Renal cortical epithelial cell (primary cell): ENCODE data around the gene SH3GL2. TPM values are rescaled to one million over a fixed set of nuclear protein-coding genes. Genes with fewer than 3 reads are reported as not detected.
"Not testable (repeated sequence)": the region's sequence is repeated elsewhere in the genome, so short reads cannot be mapped to it uniquely, and the experiment has no call there.

Experiments
- DNase-seq: peaks from one replicate; pipeline ENCODE4 v3.0.0-alpha.2; 2011; ENCODE audit warnings: low read depth
- total RNA-seq: library from RNA; depleted of rRNA; stranded (reverse); fragments of >200 nt; gene quantifications from 2 replicates; pipeline ENCODE4 v1.2.3, GENCODE V29; 2014

The SH3GL2 gene
- total RNA-seq, 1 donor from 2014 or later, result 0.25 TPM

DNA sequence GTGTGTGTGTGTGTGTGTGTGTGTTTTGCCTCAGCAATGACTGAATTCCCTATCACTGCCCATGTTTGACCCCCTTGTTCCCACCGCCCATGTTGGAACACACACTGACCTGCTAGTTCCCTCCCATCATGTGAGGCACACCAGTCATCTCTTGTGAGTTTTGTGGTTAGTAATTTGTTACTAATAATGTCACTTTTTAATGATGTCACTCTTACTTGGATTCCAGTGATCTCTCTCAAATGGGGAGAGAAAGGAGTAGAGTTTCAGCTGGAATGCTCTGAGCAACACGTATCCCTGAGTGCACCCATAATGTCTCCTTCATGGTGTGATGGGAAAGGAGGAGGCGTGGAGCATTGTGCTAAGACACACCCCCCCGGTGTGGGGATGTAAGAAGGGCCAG, 172.6 kb downstream of the SH3GL2 start:
- DNase-seq, result peak; percentile 19

DNA sequence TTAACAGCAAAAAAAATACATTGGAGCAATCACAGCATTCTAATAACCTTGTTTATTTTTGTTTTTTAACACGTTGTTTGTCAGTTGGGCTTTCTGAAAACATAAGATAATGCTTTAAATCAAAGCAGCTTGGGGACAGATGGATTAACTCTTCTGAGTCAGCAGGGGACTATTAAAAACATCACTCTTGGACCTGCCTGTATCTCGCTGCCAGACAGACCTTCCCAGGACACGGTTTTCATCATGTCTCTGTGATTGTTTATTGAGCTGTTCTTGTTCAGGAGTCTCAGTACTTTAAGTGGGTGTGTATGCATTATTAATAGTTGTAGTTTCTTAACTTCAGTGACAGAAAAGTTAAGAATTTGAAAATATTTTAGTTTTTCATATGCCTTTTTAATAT, 173.2 kb downstream of the SH3GL2 start:
- DNase-seq, result no peak

- DNase-seq, result peak; percentile 40
These were observed 178.9 kb downstream of the SH3GL2 start for GRCh38 chr9:17757816-17758215.

- no peak for DNase-seq
These were observed 181.4 kb downstream of the SH3GL2 start for GRCh38 chr9:17760250-17760649.

DNA sequence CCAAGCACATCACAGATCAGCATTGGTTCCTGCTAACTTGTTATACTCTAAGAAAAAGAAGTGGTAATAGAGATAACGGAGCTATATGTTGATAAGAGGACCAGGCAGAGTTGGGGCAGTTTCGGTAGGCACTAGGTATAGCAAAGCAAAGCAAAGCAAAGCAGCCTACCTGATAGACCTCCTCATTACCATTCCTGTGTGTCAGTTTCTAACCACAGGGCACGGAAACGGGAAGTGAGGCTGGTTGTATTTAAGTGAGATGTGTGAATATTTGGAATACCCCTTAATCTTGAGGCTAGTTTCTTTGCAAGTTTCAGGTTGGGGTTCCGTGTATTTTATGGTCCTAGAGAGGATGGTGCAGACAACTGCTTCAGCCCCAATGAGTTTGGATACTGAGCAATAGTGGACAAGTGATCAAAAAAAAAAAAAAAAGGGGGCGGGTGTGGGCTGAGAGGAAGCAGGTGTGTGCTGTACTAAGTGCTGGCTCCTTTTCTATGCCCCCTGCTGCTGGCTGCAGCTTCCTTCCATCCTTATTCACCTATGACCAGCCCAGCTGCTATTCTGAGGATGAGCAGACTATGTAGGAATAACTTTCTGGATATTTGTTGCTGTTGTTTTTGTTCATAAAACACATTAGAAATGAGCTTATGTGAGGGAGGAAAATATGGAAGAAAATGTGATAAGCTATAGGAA, 183.3 kb downstream of the SH3GL2 start:
- no peak for DNase-seq

GRCh38 chr9:17764306-17764705, 185.4 kb downstream of the SH3GL2 start:
- DNase-seq, result no peak

DNA sequence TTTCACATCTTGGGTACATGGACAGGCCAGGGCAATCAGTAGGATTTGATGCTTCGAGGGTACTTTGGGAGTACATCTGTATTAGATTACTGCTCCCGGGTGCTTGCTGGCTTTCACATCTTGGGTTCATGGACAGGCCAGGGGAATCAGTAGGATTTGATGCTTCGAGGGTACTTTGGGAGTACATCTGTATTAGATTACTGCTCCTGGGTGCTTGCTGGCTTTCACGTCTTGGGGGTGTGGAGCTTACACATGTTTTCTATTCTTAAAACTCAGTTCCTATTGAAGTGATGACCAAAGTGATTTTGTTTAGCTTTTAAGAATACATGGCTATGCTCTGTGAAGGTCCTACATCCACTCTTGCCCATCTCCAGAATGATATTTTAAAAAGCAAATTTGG, 186.3 kb downstream of the SH3GL2 start:
- DNase-seq, result not testable (repeated sequence)

DNA sequence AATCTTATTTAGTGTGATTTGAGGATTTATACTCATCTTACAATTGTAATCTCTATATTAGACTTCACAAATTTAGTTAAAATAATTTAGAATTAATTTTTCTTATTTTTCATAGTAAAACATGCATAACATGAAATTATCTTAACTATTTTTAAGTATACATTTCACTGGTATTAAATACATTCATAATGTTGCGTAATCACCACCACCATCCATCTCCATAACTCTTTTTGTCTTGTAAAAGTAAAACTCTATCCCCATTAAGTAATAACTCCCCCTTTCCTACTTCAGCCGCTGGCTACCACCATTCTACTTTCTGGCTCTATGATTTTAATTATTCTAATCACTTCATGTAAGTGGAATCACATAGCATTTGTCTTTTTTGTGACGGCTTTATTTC, 193.4 kb downstream of the SH3GL2 start:
- DNase-seq, result no peak

DNA sequence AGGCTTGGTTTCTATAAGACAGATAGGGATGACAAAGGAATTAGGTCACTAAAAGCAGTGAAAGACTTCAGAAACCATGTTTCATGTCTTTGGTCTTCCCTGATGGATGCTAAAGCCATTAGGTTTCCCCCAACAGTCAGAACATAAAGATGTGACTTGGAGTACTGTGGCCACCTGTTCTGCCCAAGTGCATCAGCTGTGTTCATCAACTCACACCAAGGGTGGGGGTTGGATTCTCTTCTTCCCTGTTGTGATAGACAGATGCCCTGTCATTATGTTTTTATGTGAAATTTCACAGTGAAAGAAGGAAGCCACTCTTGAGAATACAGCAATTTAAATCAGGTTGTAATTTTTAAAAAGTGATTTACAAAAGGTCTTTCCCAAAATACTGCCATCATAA, 196.8 kb downstream of the SH3GL2 start:
- no peak for DNase-seq

DNA sequence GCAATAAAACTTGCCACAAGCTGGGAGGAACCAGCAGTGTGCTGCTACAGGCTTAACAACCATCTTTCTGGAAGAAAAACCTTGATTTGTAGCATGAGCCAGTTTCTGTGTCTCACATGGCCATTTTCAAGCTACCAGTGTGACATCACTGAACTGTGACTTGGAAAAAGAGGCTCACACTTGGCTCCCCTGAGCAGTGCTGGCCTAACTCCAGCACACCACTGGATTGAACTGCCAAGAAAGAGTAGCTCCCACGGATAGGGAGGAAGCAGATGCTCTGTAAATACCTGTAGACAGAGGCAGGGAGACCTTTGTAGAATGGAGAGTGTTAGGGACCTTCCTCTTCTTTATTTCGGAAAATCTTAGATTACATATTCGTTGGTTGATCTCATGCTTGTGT, 197.9 kb downstream of the SH3GL2 start:
- peak; percentile 21 for DNase-seq

GRCh38 chr9:17777465-17777864, 198.6 kb downstream of the SH3GL2 start:
- DNase-seq, result no peak

DNA sequence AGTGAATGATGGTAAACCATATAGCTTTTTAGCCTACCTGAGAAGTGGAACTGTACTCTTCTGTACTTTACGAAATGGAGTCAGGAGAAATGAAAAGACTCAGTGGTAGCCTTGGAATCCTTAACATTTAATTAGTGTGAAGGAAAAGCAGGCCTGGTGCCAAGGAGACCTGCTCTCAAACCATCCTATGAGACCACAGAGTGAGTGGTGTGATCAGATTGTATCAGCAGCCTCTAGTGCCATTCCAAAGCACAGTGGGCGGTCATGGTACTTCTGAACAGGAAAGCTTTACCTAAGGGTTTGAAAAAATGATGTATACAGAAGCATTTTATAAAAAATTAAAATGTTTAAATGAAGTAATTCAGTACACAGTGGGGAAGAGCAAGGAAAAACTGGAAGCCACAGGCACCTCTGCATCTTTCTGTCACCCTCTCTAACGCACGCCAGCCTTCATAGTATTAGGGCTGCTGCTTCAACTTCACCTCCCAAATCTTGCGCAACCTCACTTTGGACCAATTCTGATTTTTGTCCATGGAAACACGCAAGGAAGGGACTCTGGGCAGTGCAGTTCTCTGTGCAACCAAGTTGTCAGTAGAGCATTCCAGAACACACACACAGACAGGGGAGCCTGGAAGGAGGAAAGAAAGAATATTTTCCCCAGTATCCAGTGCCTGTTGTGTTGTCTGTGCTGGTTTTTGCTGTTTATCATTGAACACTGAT, 203.7 kb downstream of the SH3GL2 start:
- no peak for DNase-seq

- no peak for DNase-seq
These were observed 204.4 kb downstream of the SH3GL2 start for GRCh38 chr9:17783227-17783626.

DNA sequence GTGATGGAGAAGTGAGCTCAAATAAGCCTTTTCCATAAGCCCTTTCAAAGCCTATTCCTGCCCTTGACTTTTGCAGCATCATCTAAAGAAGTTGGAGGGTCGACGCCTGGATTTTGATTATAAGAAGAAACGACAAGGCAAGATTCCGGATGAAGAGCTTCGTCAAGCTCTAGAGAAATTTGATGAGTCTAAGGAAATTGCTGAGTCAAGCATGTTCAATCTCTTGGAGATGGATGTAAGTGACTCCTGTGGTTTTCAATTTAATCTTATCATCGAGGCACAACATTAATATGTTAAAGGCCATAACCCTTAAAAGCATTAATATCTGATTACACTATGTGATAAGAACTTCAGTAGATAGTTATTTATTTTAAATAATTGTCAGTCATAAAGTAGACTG, 210.4 kb downstream of the SH3GL2 start:
- no peak for DNase-seq

DNA sequence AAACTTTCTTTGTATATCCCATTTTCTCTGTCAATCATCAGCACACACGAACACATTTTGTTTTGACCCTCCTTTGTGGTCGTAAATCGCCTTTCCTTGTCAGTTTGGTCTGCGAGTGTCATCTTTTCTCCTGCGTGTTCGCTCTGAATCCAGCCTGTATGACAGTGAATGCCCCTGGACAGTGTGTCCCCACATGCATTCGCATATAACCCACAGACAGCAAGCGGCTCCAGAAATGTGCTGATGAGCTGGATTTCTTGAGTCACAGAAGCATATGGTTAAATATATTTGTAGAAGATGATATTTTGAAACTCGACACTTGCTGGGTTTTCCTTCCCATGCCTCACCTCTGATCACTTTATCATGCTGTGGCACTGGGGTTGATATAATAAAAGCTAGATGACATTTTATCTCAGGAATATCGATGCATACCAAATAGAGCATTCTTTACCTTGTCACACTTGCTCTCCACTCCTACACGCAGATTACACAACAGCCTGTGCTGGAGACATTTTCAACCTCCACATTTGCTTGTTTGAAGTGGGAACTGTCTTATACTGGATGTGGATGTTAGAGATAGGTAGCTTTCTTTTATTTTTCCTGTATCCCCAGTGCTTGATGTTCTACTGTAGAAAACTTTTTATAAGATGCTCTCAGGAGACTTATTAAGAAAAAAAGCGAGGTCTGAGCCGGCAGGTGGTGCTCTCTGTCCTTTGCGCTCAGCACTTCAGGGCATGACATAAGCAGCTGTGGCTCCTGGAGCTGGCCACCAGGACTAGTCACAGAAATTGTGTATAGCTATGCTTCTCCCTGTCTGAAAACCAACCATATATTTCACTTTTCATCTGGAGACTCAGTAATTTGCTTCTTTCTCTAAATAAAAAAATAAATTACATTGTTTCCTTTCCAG, 215.1 kb downstream of the SH3GL2 start:
- no peak for DNase-seq

DNA sequence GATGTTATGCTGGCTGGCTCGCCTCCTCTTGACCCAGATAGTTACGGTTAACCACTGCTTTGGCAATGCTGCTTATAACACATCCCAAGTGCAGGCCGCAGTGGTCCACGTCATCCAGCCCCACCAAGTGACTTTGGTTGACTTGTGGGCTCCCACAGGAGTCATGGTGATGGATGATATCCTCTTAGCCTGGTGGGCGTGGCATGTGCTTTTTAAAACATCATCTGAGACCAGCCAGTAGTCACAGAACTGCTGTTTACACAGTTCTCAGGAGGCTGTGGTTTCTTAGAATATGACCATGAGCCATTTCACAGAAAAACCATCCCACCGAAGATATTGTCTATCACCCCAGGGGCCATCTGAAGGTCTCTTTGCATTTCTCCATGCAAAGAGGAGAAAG, 216.9 kb downstream of the SH3GL2 start:
- DNase-seq, result no peak

- DNase-seq, result peak; percentile 51
These were observed 220.5 kb downstream of the SH3GL2 start for GRCh38 chr9:17799369-17799768.

DNA sequence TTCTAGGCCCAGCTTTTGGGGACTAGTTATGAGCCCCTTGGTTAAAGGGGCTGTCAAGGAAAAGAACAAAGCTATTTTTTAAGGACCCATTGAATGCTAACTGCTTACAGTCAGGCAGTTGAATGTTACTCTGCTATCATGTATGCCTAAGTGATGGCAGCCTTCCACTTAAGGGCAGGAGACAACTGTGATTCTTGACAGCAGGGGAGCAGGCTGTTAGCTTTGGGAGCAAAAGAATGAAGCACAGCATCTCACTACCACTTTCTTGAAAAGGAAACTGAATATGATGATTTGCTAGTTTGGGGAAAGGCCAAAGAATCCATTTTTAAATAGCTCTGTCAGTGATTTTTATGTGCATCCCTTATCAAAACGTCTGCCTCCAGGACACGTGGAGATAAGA, 221.6 kb downstream of the SH3GL2 start:
- DNase-seq, result no peak

GRCh38 chr9:17802249-17802857, 223.5 kb downstream of the SH3GL2 start:
- peak; percentile 5 for DNase-seq

DNA sequence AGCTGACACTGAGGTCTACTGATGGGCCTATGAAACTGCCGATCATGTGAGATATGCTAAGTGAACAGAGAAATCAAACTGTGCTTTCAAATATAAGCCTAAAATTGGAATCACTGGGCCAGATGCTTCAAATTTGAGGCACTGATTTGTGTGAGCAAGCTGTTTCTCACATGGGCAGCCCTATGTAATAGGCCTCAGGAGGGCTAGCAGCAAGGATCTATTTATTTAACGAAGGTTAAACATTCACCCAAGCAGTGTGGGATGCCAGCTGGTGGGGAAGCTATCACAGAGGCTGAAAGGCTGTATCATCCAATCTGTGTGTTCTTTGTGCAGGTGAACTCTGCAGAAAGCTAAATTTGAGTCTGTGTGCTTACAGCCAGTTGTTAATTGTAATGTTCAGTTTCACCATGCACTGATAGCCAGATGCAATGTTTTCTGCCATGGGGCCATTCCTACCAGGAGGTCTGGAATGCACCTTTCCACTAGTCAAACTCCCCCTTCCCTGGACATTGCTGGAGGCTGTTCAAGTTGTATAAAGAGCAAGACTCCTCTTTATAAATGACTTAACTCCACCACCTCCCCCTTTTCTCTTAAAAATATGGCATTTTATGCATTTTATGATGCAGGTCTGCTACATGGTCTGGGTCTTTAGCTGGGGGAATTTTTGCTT, 228.9 kb downstream of the SH3GL2 start:
- DNase-seq, result peak; percentile 20

DNA sequence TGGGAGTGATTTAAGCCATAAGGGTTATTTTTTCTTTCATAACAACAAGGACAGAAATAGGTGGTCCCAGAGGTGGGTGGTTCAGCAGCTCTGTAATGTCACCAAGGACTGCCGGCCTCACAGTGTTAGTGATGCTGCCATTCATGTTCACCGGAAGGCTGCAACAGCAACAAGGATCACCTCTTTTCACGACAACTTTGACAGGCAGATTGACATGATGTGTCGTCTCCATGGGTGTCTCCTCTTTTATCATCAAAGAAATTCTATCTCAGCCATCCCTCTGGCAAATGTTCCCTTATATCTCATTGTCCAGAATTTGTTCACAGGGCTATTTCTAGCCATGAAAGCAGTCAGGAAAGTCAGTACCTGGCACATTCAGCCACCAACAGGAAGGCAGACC, 231.5 kb downstream of the SH3GL2 start:
- DNase-seq, result no peak
